ENCODE results near the gene ALG3. TPM values are rescaled to one million over a fixed set of nuclear protein-coding genes. Genes with fewer than 3 reads are reported as not detected.

The ALG3 gene
- total RNA-seq, 2 donors from 2014 or later, result 37.3 to 42.5 TPM

GRCh38 chr3:184257083-184257915 lies 8.5 kb upstream of the ALG3 start:
- no peak overlapping the region for H3K27ac Mint-ChIP-seq
- no peak overlapping the region for H3K4me3 ChIP-seq (ENCODE audit: low read length)
- DNase-seq, result no peak
- H3K4me3 Mint-ChIP-seq, result no peak overlapping the region
- H3K36me3 Mint-ChIP-seq (ENCODE audit: low read depth), result peaks cover 6% of the 10 kb centered on the region
- peaks cover 94% of the 10 kb centered on the region for H3K27me3 ChIP-seq (ENCODE audit: control insufficient read depth, insufficient read depth, low read length, poor library complexity, severe bottlenecking)
- peaks cover 10% of the 10 kb centered on the region for H3K4me1 Mint-ChIP-seq
- TF ChIP-seq, protein P1, sequence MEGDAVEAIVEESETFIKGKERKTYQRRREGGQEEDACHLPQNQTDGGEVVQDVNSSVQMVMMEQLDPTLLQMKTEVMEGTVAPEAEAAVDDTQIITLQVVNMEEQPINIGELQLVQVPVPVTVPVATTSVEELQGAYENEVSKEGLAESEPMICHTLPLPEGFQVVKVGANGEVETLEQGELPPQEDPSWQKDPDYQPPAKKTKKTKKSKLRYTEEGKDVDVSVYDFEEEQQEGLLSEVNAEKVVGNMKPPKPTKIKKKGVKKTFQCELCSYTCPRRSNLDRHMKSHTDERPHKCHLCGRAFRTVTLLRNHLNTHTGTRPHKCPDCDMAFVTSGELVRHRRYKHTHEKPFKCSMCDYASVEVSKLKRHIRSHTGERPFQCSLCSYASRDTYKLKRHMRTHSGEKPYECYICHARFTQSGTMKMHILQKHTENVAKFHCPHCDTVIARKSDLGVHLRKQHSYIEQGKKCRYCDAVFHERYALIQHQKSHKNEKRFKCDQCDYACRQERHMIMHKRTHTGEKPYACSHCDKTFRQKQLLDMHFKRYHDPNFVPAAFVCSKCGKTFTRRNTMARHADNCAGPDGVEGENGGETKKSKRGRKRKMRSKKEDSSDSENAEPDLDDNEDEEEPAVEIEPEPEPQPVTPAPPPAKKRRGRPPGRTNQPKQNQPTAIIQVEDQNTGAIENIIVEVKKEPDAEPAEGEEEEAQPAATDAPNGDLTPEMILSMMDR (conservative IDR thresholded peaks at IDR 0.05), result no peak
- no peaks in the 10 kb centered on the region for H3K4me1 ChIP-seq (ENCODE audit: control insufficient read depth, insufficient read depth, low read length)
- no peak overlapping the region for H3K9ac ChIP-seq (ENCODE audit: extremely low read depth, low read length, poor library complexity, severe bottlenecking)
- no peak overlapping the region for H3K27ac ChIP-seq (ENCODE audit: low read depth, low read length)
- no peaks in the 10 kb centered on the region for H3K9me3 Mint-ChIP-seq
- no peaks in the 10 kb centered on the region for H3K9me3 ChIP-seq (ENCODE audit: control insufficient read depth, low read length)
- no peaks in the 10 kb centered on the region for H3K36me3 ChIP-seq (ENCODE audit: control insufficient read depth, insufficient read depth, low read length)
- peaks cover 78% of the 10 kb centered on the region for H3K27me3 Mint-ChIP-seq (ENCODE audit: insufficient read depth)
- WGBS, 2 experiments (ENCODE audit: insufficient coverage in 1 of 2, insufficient read length in 1 of 2), result 88 to 92% methylated on average over 16 to 23 of the region's 23 CpGs

DNA sequence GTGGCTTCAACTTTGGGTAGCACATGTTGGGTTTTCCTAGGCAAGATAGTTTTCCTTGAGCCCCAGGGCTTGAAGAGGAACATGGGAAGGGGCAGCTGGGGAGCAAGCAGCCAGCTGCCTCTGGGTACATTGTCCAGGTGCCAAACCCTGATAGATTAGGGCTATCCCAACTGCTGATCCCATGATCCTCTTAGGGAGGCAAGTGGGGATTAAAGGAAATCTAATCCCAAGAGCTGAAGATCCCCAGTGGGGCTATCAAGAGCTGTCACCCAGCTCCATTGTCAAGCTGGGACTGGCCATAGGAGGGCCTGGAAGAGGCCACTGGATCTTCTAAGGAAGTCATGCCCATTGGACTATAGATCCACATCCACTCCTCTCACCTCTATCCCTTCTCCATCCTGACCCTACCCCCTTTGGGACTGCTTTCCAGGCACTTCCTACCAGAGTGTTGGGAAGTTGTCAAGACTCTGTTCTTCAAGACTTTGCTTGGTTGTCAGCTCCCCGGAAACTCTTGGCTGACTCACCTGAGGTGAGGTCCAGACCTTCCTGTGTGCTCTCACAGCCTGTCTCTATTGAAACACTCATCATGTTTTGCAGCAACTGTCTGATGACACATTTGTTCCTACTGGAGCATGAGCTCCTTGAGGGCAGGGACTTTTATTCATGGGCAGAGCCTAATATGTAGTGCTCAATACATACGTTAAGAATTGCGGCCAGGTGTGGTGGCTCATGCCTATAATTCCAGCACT lies 6.7 kb upstream of the ALG3 start:
- Histone ChIP-seq H3K4me3 (ENCODE audit: low read length) (no peak overlapping the region), H3K4me1 (ENCODE audit: control insufficient read depth, insufficient read depth, low read length) (no peaks in the 10 kb centered on the region), H3K36me3 (ENCODE audit: control insufficient read depth, insufficient read depth, low read length) (no peaks in the 10 kb centered on the region), H3K27me3 (ENCODE audit: control insufficient read depth, insufficient read depth, low read length, poor library complexity, severe bottlenecking) (peaks cover 89% of the 10 kb centered on the region), H3K9me3 (ENCODE audit: control insufficient read depth, low read length) (no peaks in the 10 kb centered on the region), H3K27ac (ENCODE audit: low read depth, low read length) (no peak overlapping the region), H3K9ac (ENCODE audit: extremely low read depth, low read length, poor library complexity, severe bottlenecking) (no peak overlapping the region)
- Mint-ChIP-seq H3K27ac (no peak overlapping the region), H3K27me3 (ENCODE audit: insufficient read depth) (peaks cover 65% of the 10 kb centered on the region), H3K36me3 (ENCODE audit: low read depth) (peaks cover 6% of the 10 kb centered on the region), H3K4me1 (peaks cover 3% of the 10 kb centered on the region), H3K4me3 (no peak overlapping the region), H3K9me3 (no peaks in the 10 kb centered on the region)
- no peak for DNase-seq
- WGBS, 2 experiments (ENCODE audit: insufficient coverage in 1 of 2, insufficient read length in 1 of 2), result 93 to 100% methylated on average over 3 of the region's 3 CpGs
- TF ChIP-seq, protein P1 (conservative IDR thresholded peaks at IDR 0.05), result no peak

DNA sequence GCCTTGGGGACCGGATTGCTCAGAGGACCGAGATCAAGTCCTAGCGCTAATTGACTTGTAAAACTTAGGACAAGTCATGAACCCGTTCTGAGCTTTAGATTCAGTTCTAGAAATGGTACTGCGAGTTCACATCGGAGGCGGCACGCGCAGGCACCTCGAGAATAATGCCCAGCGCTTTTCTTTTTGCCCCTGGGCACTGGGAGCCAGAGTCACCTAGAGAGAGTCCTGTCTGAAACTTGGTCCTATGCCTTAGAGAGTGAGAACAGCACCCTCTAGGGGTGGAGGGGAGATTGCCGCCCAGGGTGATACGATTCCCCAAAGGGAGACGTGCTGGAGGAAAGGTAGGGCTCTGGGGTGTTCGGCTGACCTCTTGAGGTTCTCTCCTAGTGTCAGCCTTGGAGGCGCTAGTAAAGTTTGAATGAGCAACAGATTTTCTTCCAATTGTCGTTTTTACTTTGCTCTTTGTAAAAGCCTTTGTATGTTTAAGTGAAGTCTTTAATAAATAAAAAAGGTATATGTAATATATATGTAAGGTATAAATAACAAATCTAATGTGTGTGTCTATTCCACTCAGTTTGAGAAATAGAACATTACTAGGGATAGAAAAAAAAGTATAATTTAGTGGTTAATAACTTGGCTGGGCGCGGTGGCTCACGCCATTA lies 1.5 kb upstream of the ALG3 start:
- DNase-seq, result peak; percentile 98
- Mint-ChIP-seq H3K27ac (peak overlapping the region; percentile 64), H3K4me1 (peaks cover 1% of the 10 kb centered on the region), H3K9me3 (no peaks in the 10 kb centered on the region), H3K4me3 (peak overlapping the region; percentile 82), H3K27me3 (ENCODE audit: insufficient read depth) (peaks cover 26% of the 10 kb centered on the region), H3K36me3 (ENCODE audit: low read depth) (no peaks in the 10 kb centered on the region)
- Histone ChIP-seq H3K36me3 (ENCODE audit: control insufficient read depth, insufficient read depth, low read length) (peaks cover 4% of the 10 kb centered on the region), H3K9ac (ENCODE audit: extremely low read depth, low read length, poor library complexity, severe bottlenecking) (no peak overlapping the region), H3K4me3 (ENCODE audit: low read length) (peak overlapping the region; percentile 100), H3K9me3 (ENCODE audit: control insufficient read depth, low read length) (no peaks in the 10 kb centered on the region), H3K27me3 (ENCODE audit: control insufficient read depth, insufficient read depth, low read length, poor library complexity, severe bottlenecking) (peaks cover 40% of the 10 kb centered on the region), H3K27ac (ENCODE audit: low read depth, low read length) (no peak overlapping the region), H3K4me1 (ENCODE audit: control insufficient read depth, insufficient read depth, low read length) (no peaks in the 10 kb centered on the region)
- 8 to 17% methylated on average over 11 to 20 of the region's 20 CpGs for WGBS, 2 experiments (ENCODE audit: insufficient coverage in 1 of 2, insufficient read length in 1 of 2)
- TF ChIP-seq, protein P1 (conservative IDR thresholded peaks at IDR 0.05), result peak; percentile 95
